WTC11 (cell line): ENCODE results near the gene EEIG2. TPM values are rescaled to one million over a fixed set of nuclear protein-coding genes. Genes with fewer than 3 reads are reported as not detected.

Experiments used
- ATAC-seq: fragments of 200-7000 bp; cut with Tn5 transposase; 2 replicates; pipeline ENCODE4 v1.10.0; 2021; ENCODE audit warnings: mild to moderate bottlenecking, moderate library complexity
- CTCF ChIA-PET: fragments of 300-600 bp; sonication (Branson Sonifier 250); formaldehyde crosslinking; loops from one replicate; lab custom pipeline; 2021; ENCODE audit warnings: antibody characterized with exemption; lab: Charles Lee
- POLR2A ChIA-PET: fragments of 350-600 bp; sonication (Branson Sonifier 250); formaldehyde crosslinking; loops from one replicate; lab custom pipeline; 2021; ENCODE audit warnings: antibody characterized with exemption; lab: Charles Lee
- DNase-seq: peaks from one replicate; pipeline ENCODE4 v3.0.0; 2021; ENCODE audit warnings: low spot score
- H3K27ac Mint-ChIP-seq: 2 replicates; pipeline ENCODE4 v1.8.0; 2021; ENCODE audit warnings: mixed read lengths
- H3K27me3 Mint-ChIP-seq: 2 replicates; pipeline ENCODE4 v1.8.0; 2021; ENCODE audit warnings: low read depth, mild to moderate bottlenecking, moderate library complexity, mixed read lengths
- H3K36me3 Mint-ChIP-seq: 2 replicates; pipeline ENCODE4 v1.8.0; 2021; ENCODE audit warnings: mixed read lengths
- H3K4me1 Mint-ChIP-seq: 2 replicates; pipeline ENCODE4 v1.8.0; 2022; ENCODE audit warnings: mixed read lengths
- H3K4me3 Mint-ChIP-seq: 2 replicates; pipeline ENCODE4 v1.8.0; 2021; ENCODE audit warnings: mild to moderate bottlenecking, moderate library complexity, mixed read lengths
- H3K9me3 Mint-ChIP-seq: 2 replicates; pipeline ENCODE4 v1.8.0; 2021; ENCODE audit warnings: mixed read lengths
- ATF1 ChIP-seq: sonication (generic); formaldehyde crosslinking; IDR thresholded peaks from 2 replicates; pipeline ENCODE4 v1.8.1; 2023; ENCODE audit warnings: mild to moderate bottlenecking, moderate library complexity, missing genetic modification reagents
- CREB1 ChIP-seq: sonication (generic); formaldehyde crosslinking; IDR thresholded peaks from 2 replicates; pipeline ENCODE4 v1.8.0; 2023; ENCODE audit warnings: mild to moderate bottlenecking, missing genetic modification reagents
- CREM ChIP-seq: sonication (generic); formaldehyde crosslinking; IDR thresholded peaks from 2 replicates; pipeline ENCODE4 v1.8.1; 2022; ENCODE audit warnings: mild to moderate bottlenecking, missing genetic modification reagents, moderate library complexity
- ELF4 ChIP-seq: sonication (generic); formaldehyde crosslinking; IDR thresholded peaks from 2 replicates; pipeline ENCODE4 v1.8.1; 2022; ENCODE audit warnings: low read depth, mild to moderate bottlenecking, moderate library complexity, missing genetic modification reagents
- GTF2I ChIP-seq: fragments of 250-450 bp; sonication (Bioruptor Pico); conservative IDR thresholded peaks from 2 replicates; pipeline ENCODE4 v1.4.0; 2021; ENCODE audit warnings: mild to moderate bottlenecking
- IRF2 ChIP-seq: sonication (generic); formaldehyde crosslinking; IDR thresholded peaks from 2 replicates; pipeline ENCODE4 v1.8.0; 2022; ENCODE audit warnings: low read depth, missing genetic modification reagents, borderline replicate concordance
- KAT7 ChIP-seq: sonication (generic); formaldehyde crosslinking; IDR thresholded peaks from 2 replicates; pipeline ENCODE4 v1.8.1; 2023; ENCODE audit warnings: missing genetic modification reagents, mild to moderate bottlenecking, borderline replicate concordance
- MYBL2 ChIP-seq: sonication (generic); formaldehyde crosslinking; IDR thresholded peaks from 2 replicates; pipeline ENCODE4 v1.8.1; 2023; ENCODE audit warnings: mild to moderate bottlenecking, moderate library complexity, missing genetic modification reagents
- NFYB ChIP-seq: sonication (generic); formaldehyde crosslinking; conservative IDR thresholded peaks from 2 replicates; pipeline ENCODE4 v1.8.0; 2022; ENCODE audit warnings: low read depth, missing genetic modification reagents
- OVOL2 ChIP-seq: fragments of 250-450 bp; sonication (Bioruptor Pico); IDR thresholded peaks from 2 replicates; pipeline ENCODE4 v1.9.0; 2021; ENCODE audit warnings: mild to moderate bottlenecking, borderline replicate concordance
- RELA ChIP-seq: sonication (generic); formaldehyde crosslinking; IDR thresholded peaks from 2 replicates; pipeline ENCODE4 v1.8.1; 2022; ENCODE audit warnings: missing genetic modification reagents, mild to moderate bottlenecking, borderline replicate concordance
- TP53 ChIP-seq: sonication (generic); formaldehyde crosslinking; IDR thresholded peaks from 2 replicates; pipeline ENCODE4 v1.8.1; 2023; ENCODE audit warnings: mild to moderate bottlenecking, missing genetic modification reagents
- ZNF121 ChIP-seq: sonication (generic); formaldehyde crosslinking; IDR thresholded peaks from 2 replicates; pipeline ENCODE4 v1.8.0; 2023; ENCODE audit warnings: missing genetic modification reagents
- ZNF219 ChIP-seq: sonication (generic); formaldehyde crosslinking; IDR thresholded peaks from 2 replicates; pipeline ENCODE4 v1.8.0; 2023; ENCODE audit warnings: missing genetic modification reagents, mild to moderate bottlenecking, borderline replicate concordance
- ZNF423 ChIP-seq: fragments of 250-450 bp; sonication (Bioruptor Pico); IDR thresholded peaks from 2 replicates; pipeline ENCODE4 v2.1.2; 2022; ENCODE audit warnings: mild to moderate bottlenecking, moderate library complexity
- total RNA-seq: library from RNA; stranded (reverse); gene quantifications from 3 replicates; pipeline ENCODE4 v1.2.3, GENCODE V29; 2021
- TF ChIP-seq, protein P1 (sequence below): sonication (generic); formaldehyde crosslinking; IDR thresholded peaks from 2 replicates; pipeline ENCODE4 v1.8.0; 2022; ENCODE audit warnings: mild to moderate bottlenecking, missing genetic modification reagents
- TF ChIP-seq, protein P2 (sequence below): sonication (generic); formaldehyde crosslinking; IDR thresholded peaks from 2 replicates; pipeline ENCODE4 v1.8.0; 2022; ENCODE audit warnings: missing genetic modification reagents
- TF ChIP-seq, protein P3 (sequence below): sonication (generic); formaldehyde crosslinking; IDR thresholded peaks from 2 replicates; pipeline ENCODE4 v1.8.1; 2023; ENCODE audit warnings: mild to moderate bottlenecking, missing genetic modification reagents
- TF ChIP-seq, protein P4 (sequence below): sonication (generic); formaldehyde crosslinking; IDR thresholded peaks from 2 replicates; pipeline ENCODE4 v1.8.0; 2022; ENCODE audit warnings: mild to moderate bottlenecking, missing genetic modification reagents
- TF ChIP-seq, protein P5 (sequence below): fragments of 250-450 bp; sonication (Bioruptor Pico); IDR thresholded peaks from 2 replicates; pipeline ENCODE4 v1.8.0; 2021; ENCODE audit warnings: mild to moderate bottlenecking
- TF ChIP-seq, protein P6 (sequence below): fragments of 250-450 bp; sonication (Bioruptor Pico); IDR thresholded peaks from 2 replicates; pipeline ENCODE4 v1.9.0; 2021; ENCODE audit warnings: moderate library complexity, mild to moderate bottlenecking, inconsistent platforms, borderline replicate concordance
- TF ChIP-seq, protein P7 (sequence below): sonication (generic); formaldehyde crosslinking; conservative IDR thresholded peaks from 2 replicates; pipeline ENCODE4 v1.8.1; 2022; ENCODE audit warnings: mild to moderate bottlenecking, missing genetic modification reagents
- TF ChIP-seq, protein P8 (sequence below): sonication (generic); formaldehyde crosslinking; conservative IDR thresholded peaks from 2 replicates; pipeline ENCODE4 v1.8.1; 2023; ENCODE audit warnings: mild to moderate bottlenecking, low read depth, missing genetic modification reagents, moderate library complexity
- TF ChIP-seq, protein P9 (sequence below): sonication (generic); formaldehyde crosslinking; IDR thresholded peaks from 2 replicates; pipeline ENCODE4 v1.8.1; 2023; ENCODE audit warnings: mild to moderate bottlenecking, missing genetic modification reagents

EEIG2 gene
- total RNA-seq, 1 experiment from 2014 or later, result 65.7 TPM

DNA sequence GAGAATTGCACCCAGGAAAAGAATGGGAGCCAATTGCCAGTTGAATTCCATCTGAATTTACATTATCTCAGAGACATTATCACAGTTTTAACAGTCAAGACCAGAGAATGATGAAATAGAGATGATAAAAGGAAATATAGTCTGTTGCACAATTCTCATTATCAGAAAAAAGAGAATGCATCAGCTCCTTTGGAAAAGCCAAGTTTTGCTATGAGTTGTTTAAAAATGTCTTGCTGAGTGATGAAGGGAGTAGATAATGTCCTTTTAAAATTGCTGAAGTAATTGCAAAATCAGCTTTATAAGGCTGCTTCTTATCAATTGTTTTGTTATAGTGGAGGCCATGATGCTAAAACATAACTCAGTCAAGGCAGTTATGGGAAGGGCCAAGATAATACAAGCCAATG, 37.9 kb upstream of the EEIG2 start:
- no peak for ATAC-seq
- Mint-ChIP-seq H3K4me1 (peaks cover 26% of the 10 kb centered on the region), H3K27ac (no peak overlapping the region), H3K9me3 (peaks cover 22% of the 10 kb centered on the region)
- POLR2A ChIA-PET, result no interaction called here
- TF ChIP-seq KAT7 (no peak), ZNF121 (no peak), ZNF423 (CRISPR knock-in tag) (no peak), TP53 (CRISPR knock-in tag) (no peak), ZNF219 (CRISPR knock-in tag) (no peak), GTF2I (CRISPR knock-in tag) (no peak), ELF4 (CRISPR knock-in tag) (no peak), IRF2 (CRISPR knock-in tag) (no peak), ATF1 (no peak), OVOL2 (CRISPR knock-in tag) (no peak), RELA (no peak), NFYB (no peak)
- TF ChIP-seq, protein P1, sequence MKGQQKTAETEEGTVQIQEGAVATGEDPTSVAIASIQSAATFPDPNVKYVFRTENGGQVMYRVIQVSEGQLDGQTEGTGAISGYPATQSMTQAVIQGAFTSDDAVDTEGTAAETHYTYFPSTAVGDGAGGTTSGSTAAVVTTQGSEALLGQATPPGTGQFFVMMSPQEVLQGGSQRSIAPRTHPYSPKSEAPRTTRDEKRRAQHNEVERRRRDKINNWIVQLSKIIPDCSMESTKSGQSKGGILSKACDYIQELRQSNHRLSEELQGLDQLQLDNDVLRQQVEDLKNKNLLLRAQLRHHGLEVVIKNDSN, result no peak
- TF ChIP-seq, protein P2, sequence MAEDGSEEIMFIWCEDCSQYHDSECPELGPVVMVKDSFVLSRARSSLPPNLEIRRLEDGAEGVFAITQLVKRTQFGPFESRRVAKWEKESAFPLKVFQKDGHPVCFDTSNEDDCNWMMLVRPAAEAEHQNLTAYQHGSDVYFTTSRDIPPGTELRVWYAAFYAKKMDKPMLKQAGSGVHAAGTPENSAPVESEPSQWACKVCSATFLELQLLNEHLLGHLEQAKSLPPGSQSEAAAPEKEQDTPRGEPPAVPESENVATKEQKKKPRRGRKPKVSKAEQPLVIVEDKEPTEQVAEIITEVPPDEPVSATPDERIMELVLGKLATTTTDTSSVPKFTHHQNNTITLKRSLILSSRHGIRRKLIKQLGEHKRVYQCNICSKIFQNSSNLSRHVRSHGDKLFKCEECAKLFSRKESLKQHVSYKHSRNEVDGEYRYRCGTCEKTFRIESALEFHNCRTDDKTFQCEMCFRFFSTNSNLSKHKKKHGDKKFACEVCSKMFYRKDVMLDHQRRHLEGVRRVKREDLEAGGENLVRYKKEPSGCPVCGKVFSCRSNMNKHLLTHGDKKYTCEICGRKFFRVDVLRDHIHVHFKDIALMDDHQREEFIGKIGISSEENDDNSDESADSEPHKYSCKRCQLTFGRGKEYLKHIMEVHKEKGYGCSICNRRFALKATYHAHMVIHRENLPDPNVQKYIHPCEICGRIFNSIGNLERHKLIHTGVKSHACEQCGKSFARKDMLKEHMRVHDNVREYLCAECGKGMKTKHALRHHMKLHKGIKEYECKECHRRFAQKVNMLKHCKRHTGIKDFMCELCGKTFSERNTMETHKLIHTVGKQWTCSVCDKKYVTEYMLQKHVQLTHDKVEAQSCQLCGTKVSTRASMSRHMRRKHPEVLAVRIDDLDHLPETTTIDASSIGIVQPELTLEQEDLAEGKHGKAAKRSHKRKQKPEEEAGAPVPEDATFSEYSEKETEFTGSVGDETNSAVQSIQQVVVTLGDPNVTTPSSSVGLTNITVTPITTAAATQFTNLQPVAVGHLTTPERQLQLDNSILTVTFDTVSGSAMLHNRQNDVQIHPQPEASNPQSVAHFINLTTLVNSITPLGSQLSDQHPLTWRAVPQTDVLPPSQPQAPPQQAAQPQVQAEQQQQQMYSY, result no peak
- TF ChIP-seq, protein P3, sequence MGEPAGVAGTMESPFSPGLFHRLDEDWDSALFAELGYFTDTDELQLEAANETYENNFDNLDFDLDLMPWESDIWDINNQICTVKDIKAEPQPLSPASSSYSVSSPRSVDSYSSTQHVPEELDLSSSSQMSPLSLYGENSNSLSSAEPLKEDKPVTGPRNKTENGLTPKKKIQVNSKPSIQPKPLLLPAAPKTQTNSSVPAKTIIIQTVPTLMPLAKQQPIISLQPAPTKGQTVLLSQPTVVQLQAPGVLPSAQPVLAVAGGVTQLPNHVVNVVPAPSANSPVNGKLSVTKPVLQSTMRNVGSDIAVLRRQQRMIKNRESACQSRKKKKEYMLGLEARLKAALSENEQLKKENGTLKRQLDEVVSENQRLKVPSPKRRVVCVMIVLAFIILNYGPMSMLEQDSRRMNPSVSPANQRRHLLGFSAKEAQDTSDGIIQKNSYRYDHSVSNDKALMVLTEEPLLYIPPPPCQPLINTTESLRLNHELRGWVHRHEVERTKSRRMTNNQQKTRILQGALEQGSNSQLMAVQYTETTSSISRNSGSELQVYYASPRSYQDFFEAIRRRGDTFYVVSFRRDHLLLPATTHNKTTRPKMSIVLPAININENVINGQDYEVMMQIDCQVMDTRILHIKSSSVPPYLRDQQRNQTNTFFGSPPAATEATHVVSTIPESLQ, result no peak
- TF ChIP-seq, all 79 proteins: peak for 0
- Mint-ChIP-seq H3K36me3 (peaks cover 11% of the 10 kb centered on the region), H3K4me3 (no peak overlapping the region), H3K27me3 (no peaks in the 10 kb centered on the region; the same call in 1 of the 2 replicates)
- no peak for DNase-seq
- CTCF ChIA-PET, result interaction anchor here (0.8 to 1.2 kb wide), 2 partner anchors 9 to 37 kb away, joined by 3 read pairs; no protein-coding TSS in a partner anchor

DNA sequence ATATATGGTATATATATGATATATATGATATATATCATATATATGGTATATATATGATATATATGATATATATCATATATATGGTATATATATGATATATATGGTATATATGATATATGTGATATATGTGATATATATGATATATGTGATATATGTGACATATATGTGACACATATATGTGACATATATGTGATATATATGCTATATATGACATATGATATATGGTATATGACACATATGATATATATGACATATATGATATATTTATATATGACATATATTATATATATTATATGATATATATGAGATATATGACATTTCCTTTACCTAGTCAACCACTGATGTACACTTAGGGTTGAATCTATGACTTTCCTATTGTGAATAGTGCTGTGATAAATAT, 36.1 kb upstream of the EEIG2 start:
- Mint-ChIP-seq H3K4me3 (no peak overlapping the region), H3K27ac (no peak overlapping the region), H3K4me1 (peaks cover 12% of the 10 kb centered on the region), H3K27me3 (no peaks in the 10 kb centered on the region; the same call in 1 of the 2 replicates), H3K36me3 (peaks cover 11% of the 10 kb centered on the region), H3K9me3 (peaks cover 25% of the 10 kb centered on the region)
- ChIA-PET CTCF (no interaction called here), POLR2A (no interaction called here)
- ATAC-seq (no peak), DNase-seq (no peak)
- TF ChIP-seq CREB1 (CRISPR knock-in tag), result no peak
- TF ChIP-seq, protein P4, sequence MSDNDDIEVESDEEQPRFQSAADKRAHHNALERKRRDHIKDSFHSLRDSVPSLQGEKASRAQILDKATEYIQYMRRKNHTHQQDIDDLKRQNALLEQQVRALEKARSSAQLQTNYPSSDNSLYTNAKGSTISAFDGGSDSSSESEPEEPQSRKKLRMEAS, result no peak
- TF ChIP-seq, protein P5, sequence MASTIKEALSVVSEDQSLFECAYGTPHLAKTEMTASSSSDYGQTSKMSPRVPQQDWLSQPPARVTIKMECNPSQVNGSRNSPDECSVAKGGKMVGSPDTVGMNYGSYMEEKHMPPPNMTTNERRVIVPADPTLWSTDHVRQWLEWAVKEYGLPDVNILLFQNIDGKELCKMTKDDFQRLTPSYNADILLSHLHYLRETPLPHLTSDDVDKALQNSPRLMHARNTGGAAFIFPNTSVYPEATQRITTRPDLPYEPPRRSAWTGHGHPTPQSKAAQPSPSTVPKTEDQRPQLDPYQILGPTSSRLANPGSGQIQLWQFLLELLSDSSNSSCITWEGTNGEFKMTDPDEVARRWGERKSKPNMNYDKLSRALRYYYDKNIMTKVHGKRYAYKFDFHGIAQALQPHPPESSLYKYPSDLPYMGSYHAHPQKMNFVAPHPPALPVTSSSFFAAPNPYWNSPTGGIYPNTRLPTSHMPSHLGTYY (CRISPR knock-in tag), result no peak
- TF ChIP-seq, protein P6, sequence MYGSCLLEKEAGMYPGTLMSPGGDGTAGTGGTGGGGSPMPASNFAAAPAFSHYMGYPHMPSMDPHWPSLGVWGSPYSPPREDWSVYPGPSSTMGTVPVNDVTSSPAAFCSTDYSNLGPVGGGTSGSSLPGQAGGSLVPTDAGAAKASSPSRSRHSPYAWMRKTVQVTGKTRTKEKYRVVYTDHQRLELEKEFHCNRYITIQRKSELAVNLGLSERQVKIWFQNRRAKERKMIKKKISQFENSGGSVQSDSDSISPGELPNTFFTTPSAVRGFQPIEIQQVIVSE (CRISPR knock-in tag), result no peak
- TF ChIP-seq, protein P7, sequence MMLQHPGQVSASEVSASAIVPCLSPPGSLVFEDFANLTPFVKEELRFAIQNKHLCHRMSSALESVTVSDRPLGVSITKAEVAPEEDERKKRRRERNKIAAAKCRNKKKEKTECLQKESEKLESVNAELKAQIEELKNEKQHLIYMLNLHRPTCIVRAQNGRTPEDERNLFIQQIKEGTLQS (CRISPR knock-in tag), result no peak
- TF ChIP-seq, protein P8, sequence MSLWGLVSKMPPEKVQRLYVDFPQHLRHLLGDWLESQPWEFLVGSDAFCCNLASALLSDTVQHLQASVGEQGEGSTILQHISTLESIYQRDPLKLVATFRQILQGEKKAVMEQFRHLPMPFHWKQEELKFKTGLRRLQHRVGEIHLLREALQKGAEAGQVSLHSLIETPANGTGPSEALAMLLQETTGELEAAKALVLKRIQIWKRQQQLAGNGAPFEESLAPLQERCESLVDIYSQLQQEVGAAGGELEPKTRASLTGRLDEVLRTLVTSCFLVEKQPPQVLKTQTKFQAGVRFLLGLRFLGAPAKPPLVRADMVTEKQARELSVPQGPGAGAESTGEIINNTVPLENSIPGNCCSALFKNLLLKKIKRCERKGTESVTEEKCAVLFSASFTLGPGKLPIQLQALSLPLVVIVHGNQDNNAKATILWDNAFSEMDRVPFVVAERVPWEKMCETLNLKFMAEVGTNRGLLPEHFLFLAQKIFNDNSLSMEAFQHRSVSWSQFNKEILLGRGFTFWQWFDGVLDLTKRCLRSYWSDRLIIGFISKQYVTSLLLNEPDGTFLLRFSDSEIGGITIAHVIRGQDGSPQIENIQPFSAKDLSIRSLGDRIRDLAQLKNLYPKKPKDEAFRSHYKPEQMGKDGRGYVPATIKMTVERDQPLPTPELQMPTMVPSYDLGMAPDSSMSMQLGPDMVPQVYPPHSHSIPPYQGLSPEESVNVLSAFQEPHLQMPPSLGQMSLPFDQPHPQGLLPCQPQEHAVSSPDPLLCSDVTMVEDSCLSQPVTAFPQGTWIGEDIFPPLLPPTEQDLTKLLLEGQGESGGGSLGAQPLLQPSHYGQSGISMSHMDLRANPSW, result no peak
- no peak for TF ChIP-seq OVOL2 (CRISPR knock-in tag)
- no peak for TF ChIP-seq MYBL2 (CRISPR knock-in tag)
- no peak for TF ChIP-seq ELF4 (CRISPR knock-in tag)
- no peak for TF ChIP-seq ZNF423 (CRISPR knock-in tag)
- no peak for TF ChIP-seq CREM (CRISPR knock-in tag)
- TF ChIP-seq, protein P9, sequence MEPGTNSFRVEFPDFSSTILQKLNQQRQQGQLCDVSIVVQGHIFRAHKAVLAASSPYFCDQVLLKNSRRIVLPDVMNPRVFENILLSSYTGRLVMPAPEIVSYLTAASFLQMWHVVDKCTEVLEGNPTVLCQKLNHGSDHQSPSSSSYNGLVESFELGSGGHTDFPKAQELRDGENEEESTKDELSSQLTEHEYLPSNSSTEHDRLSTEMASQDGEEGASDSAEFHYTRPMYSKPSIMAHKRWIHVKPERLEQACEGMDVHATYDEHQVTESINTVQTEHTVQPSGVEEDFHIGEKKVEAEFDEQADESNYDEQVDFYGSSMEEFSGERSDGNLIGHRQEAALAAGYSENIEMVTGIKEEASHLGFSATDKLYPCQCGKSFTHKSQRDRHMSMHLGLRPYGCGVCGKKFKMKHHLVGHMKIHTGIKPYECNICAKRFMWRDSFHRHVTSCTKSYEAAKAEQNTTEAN (CRISPR knock-in tag), result no peak
